CD14-positive monocyte (primary cell): ENCODE results near the gene UBE2E2. TPM values are rescaled to one million over a fixed set of nuclear protein-coding genes. Genes with fewer than 3 reads are reported as not detected.
A peak's percentile ranks its signal among the peaks of the same experiment; 100 is the strongest.
"Not testable (repeated sequence)": the region's sequence is repeated elsewhere in the genome, so short reads cannot be mapped to it uniquely, and the experiment has no call there.

Source experiments
- DNase-seq, 3 donors: peaks; one replicate each; pipeline ENCODE4 v3.0.0-alpha.2; 2011 to 2022
- H2AFZ ChIP-seq: 2 replicates; pipeline ENCODE4 v1.6.0; 2012; ENCODE audit warnings: mild to moderate bottlenecking, low read depth, low read length, inconsistent platforms; ENCODE audit not compliant: insufficient read depth, poor library complexity, severe bottlenecking
- H3K27ac ChIP-seq, 2 donors: 1 replicate in 1 of 2; 2 replicates in 1 of 2; pipeline ENCODE4 v1.5.1; 2012 to 2013; ENCODE audit warnings: low read length in 2 of 2, control low read depth in 1 of 2, inconsistent platforms in 1 of 2, low read depth in 1 of 2, mild to moderate bottlenecking in 1 of 2
- H3K27me3 ChIP-seq, 2 donors: one replicate each; pipeline versions ENCODE4 v1.6.0 to v1.6.1; 2011 to 2013; ENCODE audit warnings: low read length in 2 of 2; ENCODE audit not compliant: control insufficient read depth in 2 of 2, insufficient read depth in 2 of 2
- H3K36me3 ChIP-seq, 2 donors: replicated peaks in 1 of 2; 1 replicate in 1 of 2; 2 replicates in 1 of 2; pipeline versions ENCODE4 v1.5.1 to v1.6.1; 2012 to 2013; ENCODE audit warnings: low read length in 2 of 2, control low read depth in 1 of 2, inconsistent platforms in 1 of 2, mild to moderate bottlenecking in 1 of 2; ENCODE audit not compliant: insufficient read depth in 2 of 2, control insufficient read depth in 1 of 2
- H3K4me1 ChIP-seq, 2 donors: 1 replicate in 1 of 2; 2 replicates in 1 of 2; pipeline versions ENCODE4 v1.5.1 to v1.6.1; 2012 to 2013; ENCODE audit warnings: low read length in 2 of 2, control low read depth in 1 of 2, inconsistent platforms in 1 of 2, mild to moderate bottlenecking in 1 of 2, moderate library complexity in 1 of 2; ENCODE audit not compliant: insufficient read depth in 2 of 2, control insufficient read depth in 1 of 2
- H3K4me2 ChIP-seq: replicated peaks from 2 replicates; pipeline ENCODE3; 2012; ENCODE audit warnings: low read length, moderate library complexity, mild to moderate bottlenecking; ENCODE audit not compliant: poor library complexity, severe bottlenecking; ENCODE audit errors: extremely low read depth
- H3K4me3 ChIP-seq, 3 experiments: fragments of 200-600 bp in 1 of 3; sonication (generic) in 1 of 3; replicated peaks in 1 of 3; 1 replicate in 2 of 3; 2 replicates in 1 of 3; pipeline ENCODE4 v1.5.1; 2011 to 2013; ENCODE audit warnings: low read length in 3 of 3, mild to moderate bottlenecking in 3 of 3, control low read depth in 2 of 3, low read depth in 2 of 3, inconsistent platforms in 1 of 3, moderate library complexity in 1 of 3
- H3K79me2 ChIP-seq: 2 replicates; pipeline ENCODE4 v1.6.0; 2012; ENCODE audit warnings: mild to moderate bottlenecking, control low read depth, inconsistent platforms, low read length, moderate library complexity; ENCODE audit not compliant: insufficient read depth
- H3K9ac ChIP-seq: 2 replicates; pipeline ENCODE4 v1.6.0; 2017; ENCODE audit warnings: low read length, mild to moderate bottlenecking; ENCODE audit not compliant: insufficient read depth, poor library complexity, severe bottlenecking
- H3K9me3 ChIP-seq, 2 donors: replicated peaks in 1 of 2; 1 replicate in 1 of 2; 2 replicates in 1 of 2; pipeline versions ENCODE4 v1.5.1 to v1.6.1; 2012 to 2013; ENCODE audit warnings: low read length in 2 of 2, control low read depth in 1 of 2; ENCODE audit not compliant: control insufficient read depth in 1 of 2, insufficient read depth in 1 of 2
- H4K20me1 ChIP-seq: 2 replicates; pipeline ENCODE4 v1.6.0; 2012; ENCODE audit warnings: mild to moderate bottlenecking, low read length, control low read depth, moderate library complexity; ENCODE audit not compliant: insufficient read depth
- H3K27ac Mint-ChIP-seq, 7 donors: one replicate each; pipeline ENCODE4 v1.8.0; 2020; ENCODE audit warnings: mild to moderate bottlenecking in 7 of 7, mixed read lengths in 7 of 7, moderate library complexity in 6 of 7, inconsistent platforms in 2 of 7
- H3K27me3 Mint-ChIP-seq, 3 donors: one replicate each; pipeline ENCODE4 v1.8.0; 2021 to 2022; ENCODE audit warnings: low read depth in 3 of 3, mild to moderate bottlenecking in 3 of 3, mixed read lengths in 3 of 3, moderate library complexity in 3 of 3, inconsistent platforms in 1 of 3
- H3K36me3 Mint-ChIP-seq, 2 donors: one replicate each; pipeline ENCODE4 v1.8.0; 2020; ENCODE audit warnings: mixed read lengths in 2 of 2, inconsistent platforms in 1 of 2, mild to moderate bottlenecking in 1 of 2
- H3K4me1 Mint-ChIP-seq: one replicate; pipeline ENCODE4 v1.8.0; 2020; ENCODE audit warnings: mild to moderate bottlenecking, mixed read lengths
- H3K4me3 Mint-ChIP-seq, 2 donors: one replicate each; pipeline ENCODE4 v1.8.0; 2020; ENCODE audit warnings: mild to moderate bottlenecking in 2 of 2, mixed read lengths in 2 of 2, moderate library complexity in 1 of 2
- H3K9me3 Mint-ChIP-seq, 7 donors: one replicate each; pipeline ENCODE4 v1.8.0; 2020 to 2022; ENCODE audit warnings: mixed read lengths in 7 of 7, mild to moderate bottlenecking in 6 of 7, moderate library complexity in 6 of 7, inconsistent platforms in 2 of 7
- WGBS: methylation state at CpG from one replicate; pipeline ENCODE4 v1.1.5; 2013; ENCODE audit warnings: missing lambda C conversion rate; ENCODE audit not compliant: insufficient coverage; 5-methylcytosine and 5-hydroxymethylcytosine counted together
- intact Hi-C, 2 donors: fragments of 100-400 bp; cut with micrococcal nuclease; formaldehyde crosslinking; loops; one replicate each; pipeline versions ENCODE4 v1.15.0 to v1.15.1; 2023
- polyA plus RNA-seq, 3 donors: library from polyadenylated mRNA; depleted of rRNA in 1 of 3; unstranded in 2 of 3; stranded (reverse) in 1 of 3; fragments of 300-500 nt in 2 of 3; fragments of >200 nt in 1 of 3; fragmentation: Illumina TruSeq in 2 of 3; gene quantifications; 1 replicate in 2 of 3; 2 replicates in 1 of 3; pipeline ENCODE4 v1.2.3, GENCODE V29; 2012 to 2021
- TF ChIP-seq, protein P1 (sequence below): fragments of 200-600 bp; IDR thresholded peaks from one replicate; pipeline ENCODE4 v1.8.0; 2022; ENCODE audit warnings: antibody characterized with exemption, mild to moderate bottlenecking

UBE2E2 gene
- polyA plus RNA-seq, 3 donors = 25.8 to 78.0 (median 66.3) TPM

DNA sequence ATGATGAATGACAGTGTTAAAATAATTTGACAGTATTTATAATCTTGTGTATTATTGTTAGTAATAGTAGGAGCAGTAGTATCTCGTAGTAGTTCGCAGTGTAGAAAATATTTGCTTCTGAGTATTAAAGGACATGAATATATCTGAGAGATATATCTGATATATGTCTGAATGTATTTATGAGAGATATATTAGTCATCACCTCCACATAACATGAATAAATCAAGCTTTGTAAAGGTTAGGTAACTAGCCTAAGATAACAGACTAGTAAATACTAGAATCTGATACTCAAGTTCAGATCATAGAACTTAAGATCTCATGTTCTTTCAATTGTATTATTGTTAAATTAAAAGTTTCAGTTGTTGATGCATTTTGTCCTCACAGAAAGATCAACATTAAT lies 130.5 kb downstream of the UBE2E2 start:
- Mint-ChIP-seq H3K4me1 (peaks cover 37% of the 10 kb centered on the region), H3K27ac (no peak overlapping the region), H3K27me3 (peaks cover 0 to 4% (median 0%) of the 10 kb centered on the region in 3 donors), H3K4me3 (no peak overlapping the region), H3K36me3 (peaks cover 0 to 5% of the 10 kb centered on the region in 2 donors), H3K9me3 (peaks cover 0 to 2% (median 0%) of the 10 kb centered on the region in 7 donors)
- no peak for DNase-seq
- Histone ChIP-seq H3K27ac (no peak overlapping the region), H3K9ac (no peak overlapping the region), H2AFZ (no peak overlapping the region), H4K20me1 (peaks cover 33% of the 10 kb centered on the region), H3K27me3 (no peaks in the 10 kb centered on the region), H3K36me3 (no peaks in the 10 kb centered on the region), H3K79me2 (peaks cover 20% of the 10 kb centered on the region), H3K9me3 (no peaks in the 10 kb centered on the region), H3K4me2 (no peak overlapping the region), H3K4me1 (peaks cover 8 to 14% of the 10 kb centered on the region in 2 donors), H3K4me3 (no peak overlapping the region)
- intact Hi-C loops = no loop called here
- TF ChIP-seq, protein P1, sequence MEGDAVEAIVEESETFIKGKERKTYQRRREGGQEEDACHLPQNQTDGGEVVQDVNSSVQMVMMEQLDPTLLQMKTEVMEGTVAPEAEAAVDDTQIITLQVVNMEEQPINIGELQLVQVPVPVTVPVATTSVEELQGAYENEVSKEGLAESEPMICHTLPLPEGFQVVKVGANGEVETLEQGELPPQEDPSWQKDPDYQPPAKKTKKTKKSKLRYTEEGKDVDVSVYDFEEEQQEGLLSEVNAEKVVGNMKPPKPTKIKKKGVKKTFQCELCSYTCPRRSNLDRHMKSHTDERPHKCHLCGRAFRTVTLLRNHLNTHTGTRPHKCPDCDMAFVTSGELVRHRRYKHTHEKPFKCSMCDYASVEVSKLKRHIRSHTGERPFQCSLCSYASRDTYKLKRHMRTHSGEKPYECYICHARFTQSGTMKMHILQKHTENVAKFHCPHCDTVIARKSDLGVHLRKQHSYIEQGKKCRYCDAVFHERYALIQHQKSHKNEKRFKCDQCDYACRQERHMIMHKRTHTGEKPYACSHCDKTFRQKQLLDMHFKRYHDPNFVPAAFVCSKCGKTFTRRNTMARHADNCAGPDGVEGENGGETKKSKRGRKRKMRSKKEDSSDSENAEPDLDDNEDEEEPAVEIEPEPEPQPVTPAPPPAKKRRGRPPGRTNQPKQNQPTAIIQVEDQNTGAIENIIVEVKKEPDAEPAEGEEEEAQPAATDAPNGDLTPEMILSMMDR = no peak
- WGBS = no CpG with 5 or more reads among the region's 2 CpGs

- intact Hi-C loops, H3K27ac ChIP-seq, H3K27me3 Mint-ChIP-seq, DNase-seq, H3K27me3 ChIP-seq, H3K36me3 ChIP-seq, H3K4me2 ChIP-seq, H3K36me3 Mint-ChIP-seq, H3K79me2 ChIP-seq, H3K4me3 ChIP-seq, H3K9me3 Mint-ChIP-seq, H2AFZ ChIP-seq, H3K4me3 Mint-ChIP-seq, H3K9ac ChIP-seq, H3K9me3 ChIP-seq: not testable (repeated sequence)
- Histone ChIP-seq H4K20me1 (peaks cover 24% of the 10 kb centered on the region), H3K4me1 (peaks cover 10 to 16% of the 10 kb centered on the region in 2 donors)
- no CpG with 5 or more reads among the region's 4 CpGs for WGBS
- peaks cover 30% of the 10 kb centered on the region for H3K4me1 Mint-ChIP-seq
- peak overlapping the region in 1 of 7 donors; percentile 41 for H3K27ac Mint-ChIP-seq
These were observed 133.7 kb downstream of the UBE2E2 start for GRCh38 chr3:23336853-23337252.
